ENCODE results near the gene GP1BB. TPM values are rescaled to one million over a fixed set of nuclear protein-coding genes. Genes with fewer than 3 reads are reported as not detected.

Gene GP1BB
- total and polyA plus RNA-seq, 11 donors = 1.4 to 52.2 (median 10.7) TPM; not detected in 3

GRCh38 chr22:19767427-19768341 lies 44.3 kb downstream of the GP1BB start:
- intact Hi-C loops (cut with DNase I) = loop anchor here in 1 of 10 donors (5.0 kb wide), 1 partner anchor 85 kb away; the partner anchor contains the start of genes GNB1L and RTL10

GRCh38 chr22:19769393-19769715 lies 46.0 kb downstream of the GP1BB start:
- no peak for TF ChIP-seq POLR2A (IDR thresholded peaks at IDR 0.05)
- no peak for TF ChIP-seq CTCF (IDR thresholded peaks at IDR 0.05)
- Histone ChIP-seq H3K4me1 (peaks cover 0 to 42% (median 20%) of the 10 kb centered on the region in 12 donors), H3K9me3 (no peaks in the 10 kb centered on the region), H3K27ac (no peak overlapping the region), H3K27me3 (peaks cover 46 to 90% (median 74%) of the 10 kb centered on the region in 9 donors), H3K4me3 (no peak overlapping the region), H3K36me3 (no peaks in the 10 kb centered on the region)
- WGBS, 4 donors = 94 to 98% (median 95%) methylated on average over 12 of the region's 12 CpGs
- DNase-seq (peak in 1 of 5 donors; percentile 62), ATAC-seq (no peak)
- intact Hi-C loops (cut with DNase I) = loop anchor here in 1 of 10 donors (5.0 kb wide), 1 partner anchor 83 kb away; the partner anchor contains the start of genes GNB1L and RTL10

More at GRCh38 chr22:19767427-19768341, 44.3 kb downstream of the GP1BB start:
- no peaks in the 10 kb centered on the region for H3K36me3 ChIP-seq
- DNase-seq = peak in 4 of 5 donors; percentile 40 to 77 (median 62)
- H3K4me3 ChIP-seq = peak overlapping the region in 6 of 12 donors; percentile 22 to 57 (median 39)
- ATAC-seq = peak; percentile 30 to 75 (median 34)
- H3K27ac ChIP-seq = peak overlapping the region in 1 of 12 donors; percentile 27
- H3K9me3 ChIP-seq = no peaks in the 10 kb centered on the region
- H3K4me1 ChIP-seq = peaks cover 0 to 33% (median 17%) of the 10 kb centered on the region in 12 donors
- TF ChIP-seq CTCF (IDR thresholded peaks at IDR 0.05) (peak in 1 of 12 donors; percentile 4), POLR2A (IDR thresholded peaks at IDR 0.05) (no peak)
- H3K27me3 ChIP-seq = peaks cover 63 to 98% (median 82%) of the 10 kb centered on the region in 9 donors
- WGBS, 4 donors = 17 to 30% (median 25%) methylated on average over 31 to 35 of the region's 35 CpGs

- Histone ChIP-seq H3K27me3 (peaks cover 36 to 86% (median 62%) of the 10 kb centered on the region in 9 donors), H3K36me3 (no peaks in the 10 kb centered on the region), H3K27ac (no peak overlapping the region), H3K9me3 (no peaks in the 10 kb centered on the region), H3K4me3 (no peak overlapping the region), H3K4me1 (peaks cover 0 to 39% (median 18%) of the 10 kb centered on the region in 12 donors)
- no peak for DNase-seq
- no peak for ATAC-seq
- TF ChIP-seq CTCF (IDR thresholded peaks at IDR 0.05) (no peak), POLR2A (IDR thresholded peaks at IDR 0.05) (no peak)
- WGBS, 4 donors = 86 to 94% (median 90%) methylated on average over 13 to 25 of the region's 25 CpGs
- intact Hi-C loops (cut with DNase I) = no loop called here
Measured at GRCh38 chr22:19770349-19771220, 47.2 kb downstream of the GP1BB start.

- no peak overlapping the region for H3K4me3 ChIP-seq
- no peak for DNase-seq
- ATAC-seq = no peak
- H3K9me3 ChIP-seq = no peaks in the 10 kb centered on the region
- H3K27me3 ChIP-seq = peaks cover 29 to 78% (median 46%) of the 10 kb centered on the region in 9 donors
- H3K4me1 ChIP-seq = peaks cover 0 to 28% (median 12%) of the 10 kb centered on the region in 12 donors
- 47 to 70% (median 53%) methylated on average over 4 of the region's 4 CpGs for WGBS, 4 donors
- TF ChIP-seq POLR2A (IDR thresholded peaks at IDR 0.05) (no peak), CTCF (IDR thresholded peaks at IDR 0.05) (no peak)
- H3K36me3 ChIP-seq = no peaks in the 10 kb centered on the region
- intact Hi-C loops (cut with DNase I) = no loop called here
- H3K27ac ChIP-seq = no peak overlapping the region
Measured at GRCh38 chr22:19772422-19772672, 49.0 kb downstream of the GP1BB start.
